H9 (cell line): ENCODE data around the gene ITGB6. TPM values are rescaled to one million over a fixed set of nuclear protein-coding genes. Genes with fewer than 3 reads are reported as not detected.

Experiments used
- DNase-seq: peaks from one replicate; pipeline ENCODE4 v3.0.0-alpha.2; 2017
- H2AFZ ChIP-seq: one replicate; pipeline ENCODE4 v1.6.1; 2013; ENCODE audit warnings: mild to moderate bottlenecking, low read length, control low read depth, moderate library complexity
- H2AK5ac ChIP-seq: 2 replicates; pipeline ENCODE4 v1.6.1; 2013; ENCODE audit warnings: low read length, control low read depth, mixed read lengths; ENCODE audit not compliant: insufficient read length
- H2BK120ac ChIP-seq: one replicate; pipeline ENCODE4 v1.6.1; 2013; ENCODE audit warnings: low read depth, mild to moderate bottlenecking, low read length, control low read depth, inconsistent platforms; ENCODE audit not compliant: poor library complexity, severe bottlenecking
- H2BK12ac ChIP-seq: 2 replicates; pipeline ENCODE4 v1.6.1; 2013; ENCODE audit warnings: low read length, control low read depth, mixed read lengths, low read depth; ENCODE audit not compliant: insufficient read length
- H2BK15ac ChIP-seq: 2 replicates; pipeline ENCODE4 v1.6.1; 2013; ENCODE audit warnings: low read depth, low read length, control low read depth
- H2BK20ac ChIP-seq: one replicate; pipeline ENCODE4 v1.6.1; 2013; ENCODE audit warnings: low read depth, mild to moderate bottlenecking, low read length, control low read depth, inconsistent platforms; ENCODE audit not compliant: poor library complexity, severe bottlenecking
- H2BK5ac ChIP-seq: 2 replicates; pipeline ENCODE4 v1.6.1; 2013; ENCODE audit warnings: low read length, control low read depth, mixed read lengths; ENCODE audit not compliant: insufficient read length
- H3K14ac ChIP-seq: 2 replicates; pipeline ENCODE4 v1.6.1; 2013; ENCODE audit warnings: low read length, control low read depth; ENCODE audit not compliant: insufficient read depth
- H3K18ac ChIP-seq: 2 replicates; pipeline ENCODE4 v1.6.1; 2013; ENCODE audit warnings: low read depth, mild to moderate bottlenecking, mixed read lengths, low read length, control low read depth; ENCODE audit not compliant: insufficient read length
- H3K23ac ChIP-seq: 2 replicates; pipeline ENCODE4 v1.6.1; 2013; ENCODE audit warnings: low read length, control low read depth, mixed read lengths, low read depth; ENCODE audit not compliant: insufficient read length
- H3K23me2 ChIP-seq: 2 replicates; pipeline ENCODE4 v1.6.1; 2013; ENCODE audit warnings: low read depth, mild to moderate bottlenecking, mixed read lengths, low read length, control low read depth; ENCODE audit not compliant: insufficient read length, poor library complexity, severe bottlenecking
- H3K27ac ChIP-seq: 2 replicates; pipeline ENCODE4 v1.5.1; 2013; ENCODE audit warnings: low read length, control low read depth, mixed read lengths, low read depth; ENCODE audit not compliant: insufficient read length
- H3K27me3 ChIP-seq: 2 replicates; pipeline ENCODE4 v1.6.1; 2013; ENCODE audit warnings: low read length, control low read depth, inconsistent platforms; ENCODE audit not compliant: insufficient read depth
- H3K4ac ChIP-seq: 2 replicates; pipeline ENCODE4 v1.6.1; 2013; ENCODE audit warnings: low read depth, mild to moderate bottlenecking, control low read depth, inconsistent platforms, low read length, moderate library complexity
- H3K4me1 ChIP-seq: 2 replicates; pipeline ENCODE4 v1.6.1; 2013; ENCODE audit warnings: low read length, control low read depth, inconsistent platforms; ENCODE audit not compliant: insufficient read depth
- H3K4me2 ChIP-seq: 2 replicates; pipeline ENCODE4 v1.6.1; 2013; ENCODE audit warnings: low read length, control low read depth, mixed read lengths; ENCODE audit not compliant: insufficient read length, insufficient read depth
- H3K56ac ChIP-seq: 2 replicates; pipeline ENCODE4 v1.6.1; 2013; ENCODE audit warnings: low read depth, mild to moderate bottlenecking, mixed read lengths, low read length, control low read depth; ENCODE audit not compliant: insufficient read length
- H3K79me1 ChIP-seq: 2 replicates; pipeline ENCODE4 v1.6.1; 2013; ENCODE audit warnings: low read depth, mild to moderate bottlenecking, moderate library complexity, low read length, control low read depth, inconsistent platforms; ENCODE audit not compliant: insufficient read depth, poor library complexity, severe bottlenecking
- H3K79me2 ChIP-seq: 2 replicates; pipeline ENCODE4 v1.6.1; 2013; ENCODE audit warnings: low read length, control low read depth, inconsistent platforms; ENCODE audit not compliant: insufficient read depth
- H3K9ac ChIP-seq: 2 replicates; pipeline ENCODE4 v1.6.1; 2013; ENCODE audit warnings: low read length, control low read depth, mixed read lengths; ENCODE audit not compliant: insufficient read length; ENCODE audit errors: extremely low read depth
- H3K9me3 ChIP-seq: one replicate; pipeline ENCODE4 v1.6.1; 2013; ENCODE audit warnings: low read depth, low read length, inconsistent platforms; ENCODE audit not compliant: control insufficient read depth
- H3T11ph ChIP-seq: one replicate; pipeline ENCODE4 v1.6.1; 2013; ENCODE audit warnings: mild to moderate bottlenecking, low read length, control low read depth, inconsistent platforms
- H4K20me1 ChIP-seq: one replicate; pipeline ENCODE4 v1.6.1; 2013; ENCODE audit not compliant: control insufficient read depth, insufficient read length, insufficient read depth
- H4K5ac ChIP-seq: 2 replicates; pipeline ENCODE4 v1.6.1; 2013; ENCODE audit warnings: low read depth, mild to moderate bottlenecking, mixed read lengths, low read length, control low read depth; ENCODE audit not compliant: insufficient read length
- H4K8ac ChIP-seq: replicated peaks from 2 replicates; pipeline ENCODE4 v1.6.1; 2013; ENCODE audit warnings: low read length, control low read depth, mixed read lengths, low read depth; ENCODE audit not compliant: insufficient read length
- H4K91ac ChIP-seq: 2 replicates; pipeline ENCODE4 v1.6.1; 2013; ENCODE audit warnings: low read depth, mild to moderate bottlenecking, moderate library complexity, mixed read lengths, low read length, control low read depth; ENCODE audit not compliant: insufficient read length
- H3K27ac Mint-ChIP-seq, 3 experiments: 2 replicates in 2 of 3; 3 replicates in 1 of 3; pipeline ENCODE4 v1.8.0; 2020 to 2021; ENCODE audit warnings: mixed read lengths in 3 of 3, mild to moderate bottlenecking in 1 of 3, moderate library complexity in 1 of 3
- H3K27me3 Mint-ChIP-seq: 2 replicates; pipeline ENCODE4 v1.8.0; 2021; ENCODE audit warnings: low read depth, mild to moderate bottlenecking, moderate library complexity, mixed read lengths
- H3K36me3 Mint-ChIP-seq, 3 experiments: 2 replicates in 2 of 3; 3 replicates in 1 of 3; pipeline ENCODE4 v1.8.0; 2020 to 2021; ENCODE audit warnings: low read depth in 3 of 3, mixed read lengths in 3 of 3; ENCODE audit not compliant: insufficient read depth in 1 of 3
- H3K4me1 Mint-ChIP-seq, 2 experiments: 2 replicates each; pipeline ENCODE4 v1.8.0; 2020; ENCODE audit warnings: mixed read lengths in 2 of 2
- H3K4me3 Mint-ChIP-seq, 2 experiments: 2 replicates in 1 of 2; 3 replicates in 1 of 2; pipeline ENCODE4 v1.8.0; 2020 to 2021; ENCODE audit warnings: mild to moderate bottlenecking in 2 of 2, mixed read lengths in 2 of 2, moderate library complexity in 1 of 2
- H3K9me3 Mint-ChIP-seq, 2 experiments: 2 replicates in 1 of 2; 3 replicates in 1 of 2; pipeline ENCODE4 v1.8.0; 2020; ENCODE audit warnings: mild to moderate bottlenecking in 2 of 2, mixed read lengths in 2 of 2, moderate library complexity in 1 of 2
- CTCF ChIP-seq: fragments of 200-600 bp; sonication (generic); conservative IDR thresholded peaks from 3 replicates; pipeline ENCODE4 v1.8.0; 2021; ENCODE audit warnings: antibody characterized with exemption, mild to moderate bottlenecking
- WGBS: extraction: QIAGEN DNeasy Blood & Tissue Kit; methylation state at CpG from one replicate; pipeline ENCODE4 v1.1.7; 2013; ENCODE audit warnings: missing lambda C conversion rate, low lambda C conversion rate, mixed read lengths; ENCODE audit not compliant: insufficient read length; ENCODE audit errors: extremely low coverage; 5-methylcytosine and 5-hydroxymethylcytosine counted together
- total RNA-seq: library from RNA; stranded (reverse); gene quantifications from 2 replicates; pipeline ENCODE4 v1.2.1, GENCODE V29; 2021

ITGB6 gene
- total RNA-seq, 1 experiment from 2014 or later, result not detected

GRCh38 chr2:160205505-160205904 is 5.4 kb upstream of the ITGB6 start:
- Histone ChIP-seq H4K20me1 (no peaks in the 10 kb centered on the region), H2BK120ac (no peak overlapping the region), H2BK15ac (no peak overlapping the region), H3K56ac (no peak overlapping the region), H3T11ph (no peak overlapping the region), H3K4ac (no peak overlapping the region), H2AK5ac (no peak overlapping the region), H3K9me3 (no peaks in the 10 kb centered on the region), H3K79me1 (no peaks in the 10 kb centered on the region), H3K27ac (no peak overlapping the region), H3K18ac (no peak overlapping the region), H3K27me3 (no peaks in the 10 kb centered on the region), H2BK20ac (no peak overlapping the region), H3K23ac (no peak overlapping the region), H4K8ac (no peak overlapping the region), H2AFZ (no peak overlapping the region), H2BK12ac (no peak overlapping the region), H3K4me2 (no peak overlapping the region), H3K4me1 (no peaks in the 10 kb centered on the region), H3K14ac (no peak overlapping the region; the same call in 1 of the 2 replicates), H4K5ac (no peak overlapping the region), H2BK5ac (no peak overlapping the region), H3K23me2 (no peaks in the 10 kb centered on the region), H3K9ac (no peak overlapping the region), H4K91ac (no peak overlapping the region), H3K79me2 (no peaks in the 10 kb centered on the region)
- Mint-ChIP-seq H3K9me3 (peaks cover 0 to 11% of the 10 kb centered on the region in 2 experiments; a peak in 2 of 5 replicates), H3K4me1 (peaks cover 4 to 9% of the 10 kb centered on the region in 2 experiments; a peak in 3 of 4 replicates), H3K27me3 (0 out of 2 replicates have a peak, but pooled peaks cover 3% of the 10 kb centered on the region), H3K27ac (no peak overlapping the region), H3K4me3 (no peak overlapping the region), H3K36me3 (peaks cover 0 to 12% (median 0%) of the 10 kb centered on the region in 3 experiments; a peak in 4 of 7 replicates)
- no peak for DNase-seq
- no CpG with 5 or more reads among the region's 7 CpGs for WGBS
- no peak for TF ChIP-seq CTCF
